ENCODE data around the gene SGMS1.
"Not testable (repeated sequence)": the region's sequence is repeated elsewhere in the genome, so short reads cannot be mapped to it uniquely, and the experiment has no call there.

The SGMS1 gene

GRCh38 chr10:50623663-50624412 is at the start of gene SGMS1:
SGMS1 (minus strand) TSS chr10:50623956; CDS start chr10:50344114, 279,842 bp downstream.
- DNase-seq: peak; percentile 73

GRCh38 chr10:50672152-50672551 is 48.4 kb upstream of the SGMS1 start:
- not testable (repeated sequence) for DNase-seq

GRCh38 chr10:50671645-50672044 is 47.9 kb upstream of the SGMS1 start:
- not testable (repeated sequence) for DNase-seq

GRCh38 chr10:50669957-50670356 is 46.2 kb upstream of the SGMS1 start:
- not testable (repeated sequence) for DNase-seq

GRCh38 chr10:50667353-50667752 is 43.6 kb upstream of the SGMS1 start:
- not testable (repeated sequence) for DNase-seq

DNA sequence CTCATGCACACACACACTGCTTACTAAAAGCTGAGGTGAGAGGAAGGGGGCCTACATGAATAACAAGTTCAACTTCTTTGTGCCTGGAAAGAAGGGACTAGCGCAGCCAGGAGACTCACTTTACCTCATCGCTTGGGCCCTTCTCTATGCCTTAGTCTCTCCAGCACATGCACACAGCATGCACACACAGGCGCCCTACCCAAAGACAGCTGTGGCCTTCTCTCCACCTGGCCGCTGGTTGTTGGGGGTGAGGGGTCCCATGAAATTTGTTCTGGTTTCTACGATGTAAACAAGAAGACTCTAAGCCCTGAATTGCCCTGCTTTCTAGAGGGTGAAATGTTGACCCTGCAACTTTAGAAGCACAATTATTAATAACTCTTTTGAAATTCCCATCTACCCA is 38.7 kb upstream of the SGMS1 start:
- not testable (repeated sequence) for DNase-seq

DNA sequence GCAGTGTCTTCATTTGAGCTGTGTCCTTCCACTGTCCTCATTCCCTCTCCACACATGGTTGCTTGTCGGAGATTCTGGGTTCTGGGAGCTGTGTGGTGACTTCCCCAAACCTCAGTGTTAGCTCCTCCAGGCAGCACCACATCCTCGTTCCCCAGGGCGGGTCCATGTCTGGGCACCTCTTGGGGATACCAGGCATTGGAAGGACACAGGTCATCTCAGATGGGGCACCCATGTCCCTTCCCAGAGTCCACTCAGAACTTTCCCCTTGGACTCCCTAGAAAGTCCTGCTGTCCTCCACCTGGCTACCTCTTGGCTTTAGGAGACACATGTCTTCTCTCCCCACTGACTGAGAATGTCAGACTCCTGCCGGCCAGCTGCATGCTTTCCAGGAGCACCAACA is 37.8 kb upstream of the SGMS1 start:
- DNase-seq: not testable (repeated sequence)

DNA sequence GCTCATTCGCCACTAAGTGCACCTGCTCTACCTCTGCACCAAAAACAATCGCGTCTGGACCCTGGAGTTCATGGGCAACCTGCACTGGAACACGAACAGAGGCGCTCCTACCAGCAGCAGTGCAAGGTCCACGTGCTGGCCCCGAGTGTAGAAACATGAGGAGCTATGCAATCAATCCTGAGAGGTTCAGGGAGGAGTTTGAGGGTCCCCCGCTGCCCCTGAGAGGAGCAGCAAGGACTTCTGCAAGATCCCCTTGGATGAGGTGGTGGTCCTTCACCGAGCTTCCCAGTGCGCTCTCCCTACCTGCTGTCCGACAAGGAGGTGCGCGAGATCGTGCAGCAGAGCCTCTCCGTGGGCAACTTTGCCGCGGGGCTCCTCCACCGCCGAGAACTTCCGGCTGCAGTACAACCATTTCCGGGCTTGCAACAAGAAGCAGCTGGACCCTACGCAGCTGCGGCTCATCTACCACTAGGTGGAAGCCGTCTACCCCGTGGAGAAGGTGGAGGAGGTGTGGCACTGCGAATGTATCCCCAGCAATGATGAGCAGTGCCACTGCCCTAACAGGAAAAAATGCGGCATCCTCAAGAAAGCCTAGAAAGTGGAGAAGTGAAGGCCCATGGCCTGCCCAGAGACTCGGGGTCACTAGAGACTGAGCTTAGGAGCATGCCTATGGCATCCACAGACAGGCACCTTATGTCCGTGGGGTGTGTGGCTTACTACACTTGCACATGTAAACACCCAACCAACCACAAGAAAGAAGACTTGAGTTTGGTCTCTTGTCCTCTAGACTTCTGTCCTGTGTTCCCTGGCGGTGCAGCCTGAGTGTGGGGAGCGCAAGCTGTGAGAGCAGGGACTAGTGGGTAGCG is 36.3 kb upstream of the SGMS1 start:
- DNase-seq: peak; percentile 77

GRCh38 chr10:50659016-50659864 is 35.5 kb upstream of the SGMS1 start:
- not testable (repeated sequence) for DNase-seq

- no peak for DNase-seq
These were observed 34.4 kb upstream of the SGMS1 start for GRCh38 chr10:50658165-50658564.

DNA sequence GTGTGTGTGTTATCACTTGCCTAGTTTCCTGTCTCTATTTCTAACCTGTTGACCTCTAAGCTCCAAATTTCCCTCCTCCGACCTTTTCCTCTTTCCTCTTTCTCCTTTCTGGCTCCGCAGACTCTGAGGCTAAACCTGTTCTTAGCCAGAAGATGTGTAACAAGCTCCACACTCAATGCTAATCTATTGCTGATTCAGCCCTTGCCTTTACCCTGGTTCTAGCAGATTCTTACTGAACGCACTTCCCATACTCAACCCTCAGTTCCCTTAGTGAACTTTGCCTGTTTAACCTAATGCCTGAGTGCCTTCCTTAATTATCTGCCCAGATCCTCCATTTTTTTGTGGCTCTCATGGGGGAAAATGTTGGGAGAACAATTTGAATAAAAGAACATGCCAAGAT is 30.0 kb upstream of the SGMS1 start:
- no peak for DNase-seq

- DNase-seq: peak; percentile 37
These were observed 29.4 kb upstream of the SGMS1 start for GRCh38 chr10:50653142-50653541.

DNA sequence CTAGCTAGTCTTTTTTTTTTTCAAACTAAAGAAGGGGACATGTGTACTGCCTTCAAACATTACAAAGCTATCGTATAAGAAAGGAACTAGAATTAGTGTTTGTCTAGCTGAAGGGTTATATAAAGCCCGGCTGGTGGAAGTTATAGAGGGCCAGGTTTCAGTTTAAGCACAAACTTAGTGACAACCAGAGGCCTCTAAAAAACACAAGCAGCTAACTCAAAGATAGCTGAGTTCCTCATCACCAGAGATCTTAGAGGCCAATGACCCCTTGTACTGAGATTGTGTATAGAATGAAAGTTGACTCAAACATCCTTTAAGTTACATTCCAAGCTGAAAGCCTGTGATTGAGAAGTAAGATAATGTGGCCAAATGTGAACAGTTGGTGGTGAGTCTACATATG is 28.1 kb upstream of the SGMS1 start:
- DNase-seq: no peak

- no peak for DNase-seq
These were observed 26.7 kb upstream of the SGMS1 start for GRCh38 chr10:50650481-50650880.

GRCh38 chr10:50648935-50649227 is 25.1 kb upstream of the SGMS1 start:
- DNase-seq: no peak

GRCh38 chr10:50648089-50648934 is 24.6 kb upstream of the SGMS1 start:
- no peak for DNase-seq

GRCh38 chr10:50647350-50647749 is 23.6 kb upstream of the SGMS1 start:
- not testable (repeated sequence) for DNase-seq

GRCh38 chr10:50645236-50645635 is 21.5 kb upstream of the SGMS1 start:
- no peak for DNase-seq

DNA sequence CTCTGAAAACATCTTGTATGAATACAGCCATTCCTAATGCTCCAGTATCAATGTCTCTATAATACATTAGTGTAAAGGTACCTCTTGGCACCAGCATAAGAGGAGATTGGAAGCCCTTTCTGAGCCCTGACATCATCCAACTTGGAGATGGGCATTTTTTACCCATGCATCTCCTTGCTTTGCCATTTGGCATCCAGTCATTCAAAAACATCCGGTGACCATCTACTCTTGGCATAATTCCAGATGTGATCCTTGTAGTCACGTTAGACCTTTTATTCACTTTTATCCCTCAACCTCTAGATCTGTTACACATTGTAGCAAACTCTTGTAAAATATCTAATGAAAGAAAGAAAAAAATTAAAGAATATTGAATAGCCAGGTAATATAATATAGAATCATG is 17.9 kb upstream of the SGMS1 start:
- DNase-seq: no peak

- no peak for DNase-seq
These were observed 16.5 kb upstream of the SGMS1 start for GRCh38 chr10:50640238-50640637.

GRCh38 chr10:50636618-50637579 is 13.1 kb upstream of the SGMS1 start:
- DNase-seq: no peak
